22Rv1 (cell line): Measurements from ENCODE around the gene AGAP3.

Experiments
- H3K27ac ChIP-seq: fragments of 450-650 bp; 2 replicates; pipeline ENCODE4 v1.5.1; 2017
- ZFX ChIP-seq: fragments of 450-650 bp; IDR thresholded peaks from 2 replicates; pipeline ENCODE4 v1.6.1; 2017; ENCODE audit warnings: antibody characterized with exemption, borderline replicate concordance
- TF ChIP-seq, protein P1 (sequence below): fragments of 450-650 bp; IDR thresholded peaks from 2 replicates; pipeline ENCODE4 v1.5.1; 2017; ENCODE audit warnings: mild to moderate bottlenecking

Gene AGAP3

DNA sequence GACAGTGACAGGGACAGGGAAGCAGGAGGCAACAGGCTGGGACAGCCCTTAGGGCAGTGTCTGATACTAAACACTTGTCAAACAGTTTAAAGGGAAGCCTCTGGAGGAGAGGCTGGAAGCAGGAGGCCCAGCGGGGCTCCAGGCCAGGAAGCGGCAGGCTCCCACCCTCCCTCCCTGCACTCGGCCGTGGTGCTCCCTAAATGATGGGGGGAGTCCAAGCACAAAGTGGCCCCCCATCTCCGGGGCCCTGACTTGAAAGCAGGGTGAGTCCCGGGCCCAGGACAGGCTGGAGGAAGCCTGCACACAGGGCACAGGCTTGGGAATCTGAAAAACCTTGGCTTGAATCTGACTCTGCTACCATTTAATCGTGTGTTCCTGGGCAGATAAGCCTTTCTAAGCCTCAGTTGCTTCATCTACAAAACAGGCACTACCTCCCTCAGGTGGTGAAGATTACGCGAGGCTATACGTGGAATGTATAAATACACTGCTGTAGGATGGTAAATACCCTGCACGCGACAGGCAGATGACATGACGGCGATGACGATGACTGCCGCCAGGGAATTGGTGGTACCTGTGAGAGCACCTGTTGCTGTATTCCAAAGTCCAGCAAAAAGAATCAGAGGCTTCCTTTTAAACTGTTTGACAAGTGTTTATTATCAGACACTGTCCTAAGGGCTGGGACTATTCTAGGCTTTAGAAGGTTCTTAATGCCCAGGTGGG, 47.2 kb downstream of the AGAP3 start:
- no peak overlapping the region for H3K27ac ChIP-seq
- TF ChIP-seq, protein P1, sequence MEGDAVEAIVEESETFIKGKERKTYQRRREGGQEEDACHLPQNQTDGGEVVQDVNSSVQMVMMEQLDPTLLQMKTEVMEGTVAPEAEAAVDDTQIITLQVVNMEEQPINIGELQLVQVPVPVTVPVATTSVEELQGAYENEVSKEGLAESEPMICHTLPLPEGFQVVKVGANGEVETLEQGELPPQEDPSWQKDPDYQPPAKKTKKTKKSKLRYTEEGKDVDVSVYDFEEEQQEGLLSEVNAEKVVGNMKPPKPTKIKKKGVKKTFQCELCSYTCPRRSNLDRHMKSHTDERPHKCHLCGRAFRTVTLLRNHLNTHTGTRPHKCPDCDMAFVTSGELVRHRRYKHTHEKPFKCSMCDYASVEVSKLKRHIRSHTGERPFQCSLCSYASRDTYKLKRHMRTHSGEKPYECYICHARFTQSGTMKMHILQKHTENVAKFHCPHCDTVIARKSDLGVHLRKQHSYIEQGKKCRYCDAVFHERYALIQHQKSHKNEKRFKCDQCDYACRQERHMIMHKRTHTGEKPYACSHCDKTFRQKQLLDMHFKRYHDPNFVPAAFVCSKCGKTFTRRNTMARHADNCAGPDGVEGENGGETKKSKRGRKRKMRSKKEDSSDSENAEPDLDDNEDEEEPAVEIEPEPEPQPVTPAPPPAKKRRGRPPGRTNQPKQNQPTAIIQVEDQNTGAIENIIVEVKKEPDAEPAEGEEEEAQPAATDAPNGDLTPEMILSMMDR, result no peak
- TF ChIP-seq ZFX, result no peak

DNA sequence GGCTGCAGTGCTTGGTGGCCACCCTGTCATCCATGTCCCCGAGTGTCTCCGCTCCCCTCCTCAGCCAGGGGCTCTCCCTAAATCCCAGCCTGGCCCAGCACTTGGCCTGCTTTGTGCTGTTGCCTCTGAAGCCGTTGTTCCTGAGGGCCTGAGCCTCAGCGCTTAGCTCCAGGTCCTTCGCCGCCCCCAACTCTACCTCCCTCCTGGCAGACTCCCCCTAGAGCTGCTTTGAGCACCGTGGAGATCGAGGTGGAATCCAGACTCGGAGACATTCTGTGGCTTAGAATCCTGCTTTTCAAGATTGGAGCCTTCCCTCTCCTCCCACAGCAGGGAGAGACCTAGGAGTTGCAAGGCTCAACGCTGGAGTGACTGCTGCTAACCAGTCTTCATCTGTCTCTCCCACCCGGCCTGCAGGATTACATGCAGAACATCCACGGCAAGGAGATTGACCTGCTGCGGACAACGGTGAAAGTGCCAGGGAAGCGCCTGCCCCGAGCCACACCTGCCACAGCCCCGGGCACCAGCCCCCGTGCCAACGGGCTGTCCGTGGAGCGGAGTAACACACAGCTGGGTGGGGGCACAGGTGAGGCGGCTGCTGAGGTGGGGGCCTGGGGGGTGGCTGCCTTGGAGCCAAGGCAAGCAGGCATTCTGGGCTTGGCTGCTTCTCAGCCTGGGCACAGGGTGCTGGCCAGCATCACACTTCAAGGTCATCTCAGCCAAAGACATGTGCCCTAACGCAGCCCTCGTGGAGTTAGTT, 47.9 kb downstream of the AGAP3 start:
- no peak overlapping the region for H3K27ac ChIP-seq
- no peak for TF ChIP-seq ZFX
- TF ChIP-seq, protein P1, result no peak

- TF ChIP-seq ZFX, result no peak
- TF ChIP-seq, protein P1, result no peak
- no peak overlapping the region for H3K27ac ChIP-seq
Observed at GRCh38 chr7:151134743-151135524, 48.7 kb downstream of the AGAP3 start.

- TF ChIP-seq, protein P1, result no peak
- TF ChIP-seq ZFX, result no peak
- H3K27ac ChIP-seq, result no peak overlapping the region
Observed at GRCh38 chr7:151135525-151135845, 49.2 kb downstream of the AGAP3 start.

GRCh38 chr7:151135866-151136843, 49.9 kb downstream of the AGAP3 start:
- TF ChIP-seq ZFX, result no peak
- TF ChIP-seq, protein P1, result no peak
- H3K27ac ChIP-seq, result no peak overlapping the region

GRCh38 chr7:151137076-151137675, 50.9 kb downstream of the AGAP3 start:
- no peak overlapping the region for H3K27ac ChIP-seq
- TF ChIP-seq, protein P1, result no peak
- TF ChIP-seq ZFX, result no peak
